HG03378 (cell line): ENCODE results near the gene KATNAL2.
"Not testable (repeated sequence)": the region's sequence is repeated elsewhere in the genome, so short reads cannot be mapped to it uniquely, and the experiment has no call there.

ENCODE experiments used
- ATAC-seq: cut with Tn5 transposase; IDR thresholded peaks from one replicate; pipeline ENCODE4 v1.9.1; 2021; ENCODE audit warnings: mild to moderate bottlenecking, moderate library complexity; ENCODE audit not compliant: unreplicated experiment

Gene KATNAL2

DNA sequence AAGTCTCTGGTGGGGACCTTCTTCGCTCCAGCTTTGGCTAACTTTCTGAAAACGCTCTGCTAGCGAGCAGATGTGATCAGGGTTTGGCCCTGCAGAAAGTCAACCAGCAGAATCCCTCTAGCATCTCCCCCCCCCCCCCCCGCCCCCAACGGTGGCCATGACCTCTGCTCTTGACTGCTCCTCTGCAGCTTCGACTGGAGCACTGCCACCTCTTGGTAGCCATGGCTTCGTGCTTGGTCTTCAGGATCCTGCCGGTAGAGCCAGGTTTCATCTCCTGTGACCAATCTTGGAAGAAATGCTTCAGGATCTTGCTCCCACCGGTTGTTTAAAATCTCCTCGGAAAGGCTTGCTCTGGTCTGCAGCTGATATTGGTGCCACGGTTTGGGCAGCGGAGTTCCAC, 113.5 kb downstream of the KATNAL2 start:
- not testable (repeated sequence) for ATAC-seq

- ATAC-seq = no peak
Measured at GRCh38 chr18:47032945-47033344, 115.5 kb downstream of the KATNAL2 start.

DNA sequence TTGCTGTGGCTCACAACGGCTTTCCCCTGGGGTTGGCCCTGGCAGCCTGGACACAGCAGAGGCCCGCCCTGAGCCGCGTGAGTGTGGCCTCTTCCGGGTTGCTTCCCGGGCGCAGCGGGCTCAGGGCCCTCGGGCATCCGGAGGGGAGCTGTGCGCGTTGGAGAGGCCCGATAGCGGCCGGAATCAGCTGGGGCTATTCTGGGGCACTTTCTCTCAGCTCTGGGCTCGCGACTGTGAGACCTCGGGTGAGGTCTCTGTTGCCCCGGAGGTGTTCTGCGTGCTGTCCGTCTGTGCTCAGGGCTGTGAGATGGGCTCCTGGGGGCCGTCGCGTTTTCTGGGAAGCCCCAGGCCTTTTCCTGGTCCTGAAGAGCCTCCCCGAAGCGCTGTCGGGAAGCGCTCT, 117.2 kb downstream of the KATNAL2 start:
- not testable (repeated sequence) for ATAC-seq

DNA sequence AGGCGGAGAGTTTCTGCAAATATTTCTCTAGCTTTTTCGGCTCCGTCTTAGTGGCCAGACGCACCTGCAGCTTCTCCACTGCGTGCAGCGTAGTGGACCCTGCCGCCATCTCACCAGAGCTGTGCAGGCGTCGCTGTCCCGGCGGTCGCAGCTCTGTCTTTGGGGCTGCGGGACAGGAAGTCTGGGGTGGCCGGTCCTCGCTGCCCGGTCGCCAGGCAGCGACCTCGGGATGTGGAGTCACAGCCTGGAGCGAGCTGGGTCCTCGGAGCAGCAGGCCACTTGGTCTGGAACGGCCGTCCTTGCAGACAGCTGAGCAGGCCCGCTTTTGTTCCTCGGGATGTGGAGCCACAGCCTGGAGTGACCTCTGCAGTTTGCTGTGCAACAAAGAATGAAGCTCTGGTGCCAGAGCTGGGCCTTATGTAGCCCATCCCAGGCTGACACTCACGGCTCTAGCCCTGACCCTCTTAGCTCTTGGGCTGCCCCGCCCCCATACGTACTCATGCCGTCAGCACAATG, 117.8 kb downstream of the KATNAL2 start, which contains the start of gene ELOA2:
TSS of gene ELOA2 (minus strand) at position 466 of the 516 bp plus-strand sequence. CDS start at position 109, 357 bp downstream.
- ATAC-seq = no peak

- ATAC-seq = no peak
Measured at GRCh38 chr18:47036298-47036874, 119.0 kb downstream of the KATNAL2 start.

DNA sequence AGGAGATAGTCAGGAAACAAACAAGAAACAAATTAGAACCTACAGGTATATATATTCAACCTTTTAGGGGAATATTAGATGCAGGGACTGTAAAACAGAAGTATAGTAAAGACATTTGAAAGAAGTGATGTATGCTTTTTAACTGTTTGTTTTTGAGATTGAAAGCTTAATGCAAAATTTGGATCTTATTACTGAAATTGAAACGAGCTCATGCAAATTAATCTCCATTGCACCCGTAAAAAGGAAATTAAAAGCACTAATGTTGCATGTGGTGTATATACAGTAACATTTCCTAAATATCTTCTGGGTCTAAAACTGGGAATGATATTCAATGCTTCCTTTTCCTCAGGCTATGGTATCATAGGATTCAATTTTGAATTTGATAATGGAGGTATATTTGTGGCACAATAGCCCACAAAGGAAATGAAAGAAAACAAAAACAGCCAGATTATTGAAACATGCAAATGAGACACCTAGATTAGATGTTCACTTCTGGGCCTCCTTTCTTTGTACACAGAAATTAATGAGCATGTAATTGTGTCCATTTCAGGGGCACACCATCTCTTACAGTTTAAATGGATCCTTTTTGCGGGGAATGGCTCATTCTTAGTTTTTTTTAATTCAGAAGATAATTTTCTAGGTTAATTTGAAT, 119.7 kb downstream of the KATNAL2 start:
- ATAC-seq = no peak

DNA sequence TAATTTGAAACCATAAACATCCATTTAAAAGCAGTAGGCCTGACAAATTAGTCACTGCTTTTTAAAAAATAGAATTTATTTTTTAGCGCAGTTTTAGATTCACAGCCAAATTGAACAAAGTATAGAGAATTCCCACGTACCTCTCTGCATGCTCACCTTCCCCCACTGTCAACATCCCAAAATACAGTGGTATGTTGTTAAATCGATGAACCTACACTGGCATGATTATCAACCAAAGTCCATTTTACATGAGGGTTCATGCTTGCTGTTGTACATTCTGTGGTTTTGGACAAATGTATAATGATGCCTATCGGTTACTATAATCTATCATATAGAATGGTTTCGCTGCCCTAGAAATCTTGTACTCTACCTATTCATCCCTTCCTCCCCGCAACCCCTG, 123.6 kb downstream of the KATNAL2 start:
- no peak for ATAC-seq

DNA sequence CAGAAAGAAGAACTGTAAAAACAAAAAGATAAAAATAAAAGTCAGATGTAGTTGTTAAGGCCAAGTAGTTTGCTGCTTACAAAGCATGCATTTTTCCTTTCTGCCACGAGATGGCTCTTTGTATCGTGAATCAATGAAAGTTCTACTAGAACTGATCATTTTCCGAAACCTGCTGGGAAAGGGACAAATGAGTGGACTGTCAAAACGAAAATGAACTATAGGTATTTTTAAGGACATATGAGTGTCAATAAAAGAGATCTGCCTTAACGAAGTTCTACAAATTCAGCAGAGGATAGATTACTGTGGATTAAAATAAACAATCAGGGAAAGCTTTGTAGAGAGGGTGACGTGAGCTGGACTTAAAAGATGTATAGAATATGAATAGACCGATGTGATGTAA, 133.1 kb downstream of the KATNAL2 start:
- ATAC-seq = no peak

DNA sequence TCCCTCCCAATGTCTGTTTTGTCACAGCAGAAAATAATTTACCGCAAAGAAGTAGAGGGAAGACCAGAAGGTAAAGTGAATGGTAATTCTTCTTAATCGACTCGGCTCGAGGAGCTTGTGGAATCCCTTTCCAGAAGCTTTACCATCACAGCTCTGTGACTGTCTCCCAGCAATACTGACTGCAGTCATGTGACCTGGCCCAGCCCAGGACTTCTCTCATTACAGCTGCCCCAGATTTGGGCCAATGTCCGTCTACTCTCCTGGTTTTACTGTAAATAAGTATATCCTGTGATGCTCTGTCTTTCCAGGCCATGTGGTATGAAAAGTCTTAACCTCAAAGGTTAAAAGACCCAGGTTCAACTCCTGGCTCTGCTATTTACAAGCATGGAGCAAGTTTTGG, 137.0 kb downstream of the KATNAL2 start:
- ATAC-seq = no peak

DNA sequence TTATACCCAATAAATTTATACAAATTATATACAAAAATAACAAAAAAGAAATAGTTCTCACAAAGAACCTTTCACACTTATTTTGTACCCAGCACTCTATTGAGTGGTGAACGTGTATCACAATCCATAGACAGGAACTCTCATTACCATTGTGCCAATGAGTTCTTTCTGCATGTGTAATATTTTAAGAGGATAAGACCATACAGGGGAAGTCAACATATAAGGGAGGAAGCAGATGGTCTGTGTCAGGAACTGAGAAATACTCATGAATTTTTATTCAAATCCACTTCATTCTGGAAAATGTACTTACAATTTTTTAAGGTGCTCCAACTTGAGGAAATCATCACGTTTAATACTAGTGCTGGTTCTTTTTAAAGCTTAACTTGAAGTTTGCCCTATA, 145.1 kb downstream of the KATNAL2 start:
- no peak for ATAC-seq

DNA sequence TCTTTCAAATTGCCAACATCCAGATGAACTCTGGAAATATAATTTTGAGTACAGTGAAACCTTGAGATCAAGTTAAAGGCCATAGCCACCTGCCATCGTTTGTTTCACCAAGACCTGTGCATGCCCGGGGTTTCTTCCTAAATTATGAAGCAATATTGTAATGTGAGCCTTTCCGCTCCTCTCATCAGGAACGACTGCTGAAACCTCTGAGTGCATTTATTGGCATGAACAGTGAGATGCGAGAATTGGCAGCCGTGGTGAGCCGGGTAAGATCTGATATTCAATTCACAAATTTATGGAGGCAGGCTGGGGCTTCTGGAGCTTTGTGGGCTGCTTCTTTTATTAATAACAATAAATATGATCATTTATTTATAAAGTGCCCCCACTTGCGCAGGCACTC, 145.7 kb downstream of the KATNAL2 start:
- ATAC-seq = no peak

GRCh38 chr18:47067648-47068047, 150.2 kb downstream of the KATNAL2 start:
- ATAC-seq = no peak

- ATAC-seq = no peak
Measured at GRCh38 chr18:47075098-47075883, 157.9 kb downstream of the KATNAL2 start.

- no peak for ATAC-seq
Measured at GRCh38 chr18:47077111-47077510, 159.7 kb downstream of the KATNAL2 start.

DNA sequence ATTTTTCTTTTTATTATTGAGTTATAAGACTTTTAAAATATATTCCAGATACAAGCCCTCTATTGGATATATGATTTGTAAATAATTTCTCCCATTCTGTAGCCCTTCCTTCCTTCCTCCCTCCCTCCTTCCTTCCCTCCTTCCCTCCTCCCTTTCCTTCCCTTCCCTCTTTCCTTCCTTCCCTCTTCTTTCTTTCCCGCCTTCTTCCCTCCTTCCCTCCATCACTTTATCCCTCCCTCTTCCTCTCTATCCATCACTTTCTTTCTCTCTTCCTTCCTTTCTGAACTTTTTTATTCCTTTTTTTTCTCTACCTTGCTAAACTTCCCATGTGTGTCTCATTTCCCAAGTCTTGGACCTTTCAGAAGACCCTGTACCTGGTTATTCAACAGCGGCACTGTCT, 163.5 kb downstream of the KATNAL2 start:
- ATAC-seq = no peak

- ATAC-seq = no peak
Measured at GRCh38 chr18:47081578-47081977, 164.2 kb downstream of the KATNAL2 start.

GRCh38 chr18:47087676-47088075, 170.3 kb downstream of the KATNAL2 start:
- no peak for ATAC-seq

DNA sequence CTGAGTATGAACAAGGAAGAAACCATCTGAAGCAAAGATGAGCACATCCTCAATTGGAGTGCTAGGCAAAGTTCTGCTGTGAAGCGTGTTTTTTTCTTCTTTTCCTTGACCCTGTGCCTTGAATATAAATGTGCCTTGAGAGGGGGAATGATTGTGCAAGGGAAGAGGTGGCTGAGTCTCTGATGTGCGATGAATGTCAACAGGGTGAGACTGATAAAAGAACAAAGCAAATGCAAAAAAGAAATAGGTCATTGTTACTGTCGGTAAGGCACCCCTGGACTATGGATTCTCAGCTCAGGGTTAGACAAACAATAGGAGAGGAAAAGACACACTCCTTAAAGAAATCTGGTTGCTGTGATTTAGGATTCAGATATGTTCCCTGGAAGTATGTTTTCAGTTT, 178.4 kb downstream of the KATNAL2 start:
- no peak for ATAC-seq

- no peak for ATAC-seq
Measured at GRCh38 chr18:47100212-47100831, 182.9 kb downstream of the KATNAL2 start.

GRCh38 chr18:47108373-47108772, 191.0 kb downstream of the KATNAL2 start:
- ATAC-seq = no peak

- ATAC-seq = no peak
Measured at GRCh38 chr18:47108998-47109405, 191.6 kb downstream of the KATNAL2 start.
